Measurements from ENCODE around the gene OR10H4. TPM values are rescaled to one million over a fixed set of nuclear protein-coding genes. Genes with fewer than 3 reads are reported as not detected.

The OR10H4 gene
- total RNA-seq, 1 experiment from 2014 or later: not detected

- Histone ChIP-seq H3K4me2 (ENCODE audit: low read length) (no peak overlapping the region), H3K27ac (ENCODE audit: low read length) (no peak overlapping the region), H3K4me1 (ENCODE audit: insufficient read depth, low read length) (no peaks in the 10 kb centered on the region), H3K36me3 (ENCODE audit: low read depth, low read length) (no peaks in the 10 kb centered on the region), H2AFZ (ENCODE audit: low read length) (no peak overlapping the region), H3K27me3 (ENCODE audit: low read length) (no peaks in the 10 kb centered on the region), H3F3A (ENCODE audit: low read length, unreplicated experiment) (no peaks in the 10 kb centered on the region), H3K9ac (ENCODE audit: low read length) (no peak overlapping the region), H4K20me1 (ENCODE audit: low read length) (no peaks in the 10 kb centered on the region), H3K79me2 (ENCODE audit: low read length) (no peaks in the 10 kb centered on the region), H3K4me3 (ENCODE audit: low read length) (no peak overlapping the region), H3K9me2 (replicated peaks; ENCODE audit: low read length) (no peaks in the 10 kb centered on the region), H3K9me3 (ENCODE audit: low read length) (no peaks in the 10 kb centered on the region)
- ATAC-seq (no peak), DNase-seq (no peak)
- POLR2A ChIA-PET (ENCODE audit: unreplicated experiment): no interaction called here
- intact Hi-C loops (cut with micrococcal nuclease): no loop called here
- BruUV-seq (replicated peaks): no TSS peak
- CTCF ChIA-PET: no interaction called here
- TF ChIP-seq CTCF (conservative IDR thresholded peaks at IDR 0.05; ENCODE audit: low read depth, low read length): no peak
- TF ChIP-seq EZH2 (IDR thresholded peaks at IDR 0.05; ENCODE audit: low read length, unreplicated experiment): no peak
- TF ChIP-seq EZH2phosphoT487 (IDR thresholded peaks at IDR 0.05; ENCODE audit: borderline replicate concordance, low read length): no peak
Measured at GRCh38 chr19:15995536-15995935, 46.7 kb downstream of the OR10H4 start.

DNA sequence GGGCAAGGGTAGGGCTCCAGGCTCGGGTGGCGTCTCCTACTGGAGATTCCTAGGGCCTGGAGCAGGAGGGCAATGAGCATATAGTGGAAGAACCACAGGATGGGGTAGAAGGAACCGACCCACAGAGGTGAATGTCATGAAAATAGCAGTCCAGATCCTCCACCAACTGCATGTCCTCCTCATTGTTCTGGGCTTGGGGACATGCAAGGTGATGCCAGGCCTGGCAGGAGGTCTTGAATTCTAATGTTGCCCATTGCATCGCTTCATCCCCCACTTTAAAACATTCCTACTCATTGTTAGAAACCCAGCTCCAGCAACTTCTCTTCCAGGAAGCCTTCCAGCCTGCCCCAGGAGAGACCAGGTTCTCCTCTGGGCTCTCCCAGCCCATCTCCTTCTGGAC is 49.4 kb downstream of the OR10H4 start:
- intact Hi-C loops (cut with micrococcal nuclease): no loop called here
- no peaks in the 10 kb centered on the region for H4K20me1 ChIP-seq (ENCODE audit: low read length)
- DNase-seq: no peak
- no peaks in the 10 kb centered on the region for H3K27me3 ChIP-seq (ENCODE audit: low read length)
- POLR2A ChIA-PET (ENCODE audit: unreplicated experiment): no interaction called here
- H3K27ac ChIP-seq (ENCODE audit: low read length): no peak overlapping the region
- no peak overlapping the region for H3K4me3 ChIP-seq (ENCODE audit: low read length)
- CTCF ChIA-PET: no interaction called here
- H3K9ac ChIP-seq (ENCODE audit: low read length): no peak overlapping the region
- TF ChIP-seq CTCF (conservative IDR thresholded peaks at IDR 0.05; ENCODE audit: low read depth, low read length) (no peak), EZH2 (IDR thresholded peaks at IDR 0.05; ENCODE audit: low read length, unreplicated experiment) (no peak), EZH2phosphoT487 (IDR thresholded peaks at IDR 0.05; ENCODE audit: borderline replicate concordance, low read length) (no peak)
- H3K4me2 ChIP-seq (ENCODE audit: low read length): no peak overlapping the region
- ATAC-seq: no peak
- no peaks in the 10 kb centered on the region for H3F3A ChIP-seq (ENCODE audit: low read length, unreplicated experiment)
- no TSS peak for BruUV-seq (replicated peaks)
- no peaks in the 10 kb centered on the region for H3K9me3 ChIP-seq (ENCODE audit: low read length)
- no peaks in the 10 kb centered on the region for H3K79me2 ChIP-seq (ENCODE audit: low read length)
- H3K36me3 ChIP-seq (ENCODE audit: low read depth, low read length): no peaks in the 10 kb centered on the region
- no peak overlapping the region for H2AFZ ChIP-seq (ENCODE audit: low read length)
- no peaks in the 10 kb centered on the region for H3K9me2 ChIP-seq (replicated peaks; ENCODE audit: low read length)
- no peaks in the 10 kb centered on the region for H3K4me1 ChIP-seq (ENCODE audit: insufficient read depth, low read length)

Other genes with a start within 250 kb of the OR10H4 start
- not detected in 2 replicates for gene OR10H2, start 221.0 kb upstream of the OR10H4 start, total RNA-seq (2014; rRNA removed)
- not detected in 2 replicates for gene OR10H3, start 211.0 kb upstream of the OR10H4 start, total RNA-seq (2014; rRNA removed)
- not detected in 2 replicates for gene OR10H5, start 161.3 kb upstream of the OR10H4 start, total RNA-seq (2014; rRNA removed)
- gene OR10H1, start 133.3 kb upstream of the OR10H4 start, total RNA-seq (2014; rRNA removed): not detected in 2 replicates
- not detected in 2 replicates for gene CYP4F2, start 50.9 kb upstream of the OR10H4 start, total RNA-seq (2014; rRNA removed)
- gene CYP4F11, start 14.5 kb upstream of the OR10H4 start, total RNA-seq (2014; rRNA removed): 0.06 and 0.11 TPM in 2 replicates
- gene TPM4, start 127.5 kb downstream of the OR10H4 start, total RNA-seq (2014; rRNA removed): 135 and 167 TPM in 2 replicates
- gene RAB8A, start 162.9 kb downstream of the OR10H4 start, total RNA-seq (2014; rRNA removed): 65.7 and 94.5 TPM in 2 replicates
- gene HSH2D, start 194.7 kb downstream of the OR10H4 start, total RNA-seq (2014; rRNA removed): 10.9 and 14.5 TPM in 2 replicates
- gene CIB3, start 224.5 kb downstream of the OR10H4 start, total RNA-seq (2014; rRNA removed): 0.58 TPM in 1 of 2 replicates, not detected in the other
- 141 and 165 TPM in 2 replicates for gene FAM32A, start 236.4 kb downstream of the OR10H4 start, total RNA-seq (2014; rRNA removed)
- gene AP1M1, start 248.9 kb downstream of the OR10H4 start, total RNA-seq (2014; rRNA removed): 104 and 109 TPM in 2 replicates

All from PC-3 (cell line).